NCI-H146 treated with DMSO at 0.1 percent for 48 hours (cell line): ENCODE measurements around the gene AIMP2.
"Not testable (repeated sequence)": the region's sequence is repeated elsewhere in the genome, so short reads cannot be mapped to it uniquely, and the experiment has no call there.

Experiments used
- DNase-seq: peaks from one replicate; lab custom pipeline; 2025; ENCODE audit not compliant: unreplicated experiment; lab: John Stamatoyannopoulos, UW

AIMP2 gene

DNA sequence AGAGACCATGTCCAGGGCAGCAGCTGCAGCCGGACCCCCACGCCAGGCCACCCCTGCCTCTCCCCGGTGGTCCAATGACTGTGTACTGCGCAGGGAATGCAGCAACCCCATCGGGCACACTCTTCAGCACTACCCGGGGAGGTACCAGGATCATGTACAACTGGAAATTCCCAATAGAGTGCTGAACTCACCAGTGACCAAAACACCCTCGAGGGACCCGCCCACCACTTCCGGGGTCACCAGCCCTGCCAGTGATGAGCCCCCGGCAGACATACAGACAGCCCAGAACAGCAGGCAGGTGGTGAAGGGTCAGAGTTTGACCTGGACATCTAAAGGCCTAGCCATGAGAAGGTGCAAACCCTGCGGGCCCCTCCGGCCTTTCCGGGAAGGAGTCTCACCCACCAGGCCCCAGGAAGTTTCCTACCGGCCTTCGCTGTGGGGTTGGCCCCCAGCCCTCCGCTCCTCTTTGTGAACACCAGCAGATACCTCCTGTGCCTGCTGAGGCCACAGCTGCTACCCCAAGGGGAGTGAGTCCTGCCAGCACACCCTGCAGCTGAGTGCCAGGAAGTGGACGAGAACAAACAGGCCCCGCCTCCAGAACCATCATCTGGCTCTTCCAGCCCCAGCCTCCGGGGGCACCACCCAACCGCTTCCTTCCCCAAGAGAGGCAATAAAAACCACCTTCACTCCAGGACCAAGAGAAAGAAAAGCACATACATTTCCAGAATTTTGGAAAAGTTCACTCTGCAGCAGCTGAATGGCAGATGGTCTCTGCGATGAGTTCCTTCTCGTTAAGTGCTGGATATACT, 17.1 kb downstream of the AIMP2 start:
- DNase-seq, result no peak

DNA sequence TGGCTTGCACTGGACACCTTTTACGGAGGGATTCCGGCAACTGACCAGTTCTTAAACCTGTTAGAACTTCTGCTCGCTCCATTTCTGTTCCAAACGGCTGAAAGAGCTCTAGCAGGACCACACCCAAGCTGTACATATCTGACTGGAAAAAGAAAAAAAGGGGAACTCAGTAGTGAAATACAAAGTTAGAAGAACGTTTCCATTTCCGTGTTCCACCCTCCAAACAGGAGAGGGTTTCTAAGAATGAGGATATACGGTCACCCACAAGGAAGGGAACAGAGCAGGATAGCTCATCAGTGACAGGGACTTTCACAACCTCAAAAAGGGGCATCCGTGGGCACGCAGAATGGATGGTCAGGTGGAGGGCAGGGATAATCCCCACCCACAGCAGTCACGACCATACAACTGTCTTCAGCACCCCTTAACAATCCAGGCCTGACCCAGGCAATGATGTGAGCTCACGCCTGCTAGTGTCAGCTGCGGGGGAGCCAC, 17.8 kb downstream of the AIMP2 start:
- DNase-seq, result no peak

DNA sequence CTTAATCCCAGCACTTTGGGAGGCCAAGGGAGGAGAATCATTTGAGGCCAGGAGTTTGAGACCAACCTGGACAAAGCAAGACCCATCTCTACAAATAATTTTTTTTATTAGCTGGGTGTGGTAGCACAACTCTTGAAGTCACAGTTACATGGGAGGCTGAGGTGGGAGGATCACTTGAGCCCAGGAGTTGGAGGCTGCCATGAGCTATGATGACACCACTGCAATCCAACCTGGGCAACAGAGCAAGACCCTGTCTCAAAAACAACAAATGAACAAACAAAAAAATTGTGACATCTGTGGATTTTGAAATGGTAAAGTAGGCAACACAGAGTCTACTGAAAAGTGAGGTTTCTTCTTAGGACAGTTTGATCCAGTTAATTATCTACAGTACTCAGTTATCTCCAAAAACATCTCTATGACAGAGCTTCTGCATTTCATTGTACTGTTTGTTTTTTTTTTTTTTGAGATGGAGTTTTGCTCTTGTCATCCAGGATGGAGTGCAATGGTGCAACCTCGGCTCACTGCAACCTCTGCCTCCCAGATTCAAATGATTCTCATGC, 18.8 kb downstream of the AIMP2 start:
- DNase-seq, result no peak

DNA sequence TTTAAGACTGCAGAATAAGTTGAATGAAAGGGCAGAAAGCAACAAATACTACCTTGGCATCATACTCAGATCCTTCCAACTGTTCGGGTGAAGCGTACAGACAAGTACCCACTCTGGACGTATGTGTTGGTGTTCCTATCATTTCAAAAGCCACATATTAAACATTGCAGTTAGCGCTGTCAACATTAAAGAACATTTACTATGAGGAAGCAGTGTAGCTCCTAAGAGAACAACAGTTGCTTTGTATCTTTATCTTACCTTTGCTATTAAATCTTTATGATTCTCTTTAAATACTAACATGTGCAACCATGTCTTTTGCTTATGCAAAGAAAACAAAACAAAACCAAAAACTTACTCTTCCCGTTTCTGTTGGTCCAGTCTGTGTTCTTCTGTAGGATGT, 19.5 kb downstream of the AIMP2 start:
- DNase-seq, result no peak

DNA sequence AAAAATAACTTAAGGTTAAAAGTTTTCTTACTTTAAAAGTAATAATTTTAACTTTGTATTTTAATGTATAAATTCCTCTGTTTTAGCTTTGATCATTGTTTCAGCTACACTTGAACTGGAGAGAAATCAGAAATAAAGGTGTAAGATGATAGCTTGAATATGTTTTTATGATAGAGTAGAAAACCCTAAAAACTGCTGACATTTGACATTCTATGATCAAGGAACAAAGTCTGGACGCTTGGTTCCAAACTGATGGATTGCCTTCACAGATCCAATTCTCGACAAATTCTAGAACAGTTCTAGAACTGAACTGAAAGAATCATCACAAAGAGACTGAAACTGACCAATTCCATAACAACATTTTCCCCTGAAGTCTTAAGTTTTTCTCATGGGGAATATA, 21.9 kb downstream of the AIMP2 start, which contains the start of gene ANKRD61:
Gene ANKRD61, plus strand, starts transcription at position 389 of the 400 bp plus-strand sequence. Its CDS starts 0 bp downstream, at position 389.
- no peak for DNase-seq

DNA sequence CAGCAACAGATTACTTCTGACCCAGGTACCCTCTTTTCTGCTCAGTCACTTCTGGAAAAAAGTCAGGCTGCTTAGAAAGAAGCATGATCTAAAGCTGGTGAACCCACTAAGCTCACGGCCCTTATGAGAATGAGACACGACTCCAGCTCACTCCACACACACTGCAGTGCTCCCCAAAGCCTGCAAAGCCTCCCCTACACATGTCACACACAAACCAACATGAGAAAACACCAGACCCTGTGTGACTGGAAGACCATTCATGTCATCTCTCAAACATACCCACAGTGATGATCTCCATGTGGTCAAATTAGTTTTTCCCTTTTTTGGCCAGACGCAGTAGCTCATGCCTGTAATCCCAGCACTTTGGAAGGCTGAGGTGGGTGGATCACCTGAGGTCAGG, 22.5 kb downstream of the AIMP2 start:
- no peak for DNase-seq

DNA sequence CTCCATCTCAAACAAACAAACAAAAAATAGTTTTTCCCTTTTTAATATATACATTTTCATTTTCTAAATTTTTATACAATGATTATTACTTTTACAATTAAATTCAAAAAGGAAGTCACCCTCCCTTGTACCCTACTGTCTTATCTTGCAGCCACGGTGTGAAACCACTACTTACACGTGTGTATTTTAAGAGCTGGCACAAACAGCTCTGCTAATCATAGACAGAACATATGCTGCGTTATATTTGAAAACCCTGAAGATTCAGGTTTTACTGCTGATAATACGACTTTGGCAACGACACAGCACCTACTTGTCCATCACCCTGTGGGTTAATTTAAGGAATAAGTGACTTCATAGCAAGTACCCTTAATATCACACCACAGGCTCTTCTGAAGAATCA, 23.1 kb downstream of the AIMP2 start:
- DNase-seq, result no peak

DNA sequence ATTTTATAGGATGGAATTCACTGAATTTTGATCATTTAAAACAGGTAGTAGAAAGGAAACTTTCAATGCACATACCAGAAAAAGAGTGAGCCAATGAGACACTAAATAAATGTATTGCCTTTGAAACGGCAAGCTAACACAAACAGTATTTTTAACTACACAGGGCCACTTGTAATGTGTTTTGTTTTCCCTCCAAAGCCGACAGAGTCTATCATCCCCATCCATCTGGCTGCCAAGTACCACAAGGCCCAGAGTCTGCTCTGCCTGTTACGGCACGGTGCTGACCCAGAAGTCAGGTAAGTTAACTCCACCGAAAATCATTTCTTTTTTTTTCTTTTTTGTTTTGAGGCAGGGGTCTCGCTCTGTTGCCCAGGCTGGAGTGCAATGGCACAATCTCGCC, 23.6 kb downstream of the AIMP2 start:
- no peak for DNase-seq

DNA sequence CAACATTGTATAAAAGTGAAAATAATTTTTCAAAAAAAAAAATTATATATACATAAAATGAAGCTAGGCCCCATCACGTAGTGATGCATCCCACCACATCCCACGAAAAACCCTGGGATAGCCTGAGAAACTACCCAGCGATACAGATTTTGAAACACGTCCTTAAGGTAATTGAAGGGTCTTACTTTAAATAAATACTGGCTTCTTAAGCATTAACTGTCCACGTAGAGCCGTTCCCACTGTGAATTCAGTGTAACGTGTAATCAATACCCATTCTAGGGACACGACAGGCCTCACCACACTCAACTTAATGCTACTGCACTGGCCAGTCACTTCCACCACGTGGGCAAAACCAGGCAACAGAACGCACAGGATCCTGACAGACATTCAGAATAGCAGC, 26.1 kb downstream of the AIMP2 start:
- DNase-seq, result no peak

DNA sequence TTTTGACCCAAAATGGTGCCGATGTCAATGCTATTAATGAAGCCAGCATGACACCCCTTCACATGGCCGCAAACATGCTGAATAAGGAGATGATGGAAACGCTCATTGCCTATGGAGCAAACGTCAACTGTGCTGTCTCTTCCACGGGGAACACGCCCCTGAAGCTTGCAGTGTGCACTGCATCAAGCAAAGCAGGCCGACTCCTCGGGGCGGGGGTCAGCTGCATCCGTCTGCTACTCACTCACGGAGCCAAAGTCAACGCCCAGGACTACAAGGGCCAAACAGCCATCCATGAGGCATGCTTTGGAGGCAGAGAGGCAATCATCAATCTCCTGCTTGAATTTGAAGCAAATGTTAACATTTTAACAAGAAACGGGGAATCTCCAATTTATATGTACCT, 26.6 kb downstream of the AIMP2 start:
- no peak for DNase-seq

DNA sequence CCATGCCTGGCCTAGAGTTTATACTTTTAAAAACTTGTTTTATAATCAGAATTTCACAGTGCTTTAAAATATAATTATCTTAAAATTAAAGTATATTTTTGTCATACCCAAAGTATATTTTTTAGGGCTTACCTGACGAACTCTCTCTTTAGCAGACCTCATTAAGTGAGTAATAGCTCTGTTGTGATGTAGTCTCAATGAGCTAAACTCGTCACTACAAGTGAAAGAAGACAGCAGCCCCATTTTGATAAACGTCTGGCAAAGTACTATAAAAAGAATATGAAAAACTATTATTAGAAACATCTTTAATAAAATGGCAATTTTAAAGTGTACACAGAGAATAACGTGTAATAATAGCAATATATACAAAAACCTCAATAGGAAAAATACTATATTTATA, 40.7 kb downstream of the AIMP2 start:
- DNase-seq, result no peak

DNA sequence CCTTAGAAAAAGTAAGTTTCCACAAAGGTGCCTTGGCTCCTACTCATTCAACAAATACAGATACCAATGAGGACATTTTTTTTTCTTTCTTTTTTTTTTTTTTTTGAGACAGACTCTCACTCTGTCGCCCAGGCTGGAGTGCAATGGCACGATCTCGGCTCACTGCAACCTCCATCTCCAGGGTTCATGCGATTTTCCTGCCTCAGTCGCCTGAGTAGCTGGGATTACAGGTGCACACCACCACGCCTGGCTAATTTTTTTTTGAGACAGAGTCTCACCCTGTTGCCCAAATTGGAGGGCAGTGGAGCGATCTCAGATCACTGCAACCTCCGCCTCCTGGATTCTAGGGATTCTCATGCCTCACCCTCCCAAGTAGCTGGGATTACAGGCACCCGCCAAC, 42.1 kb downstream of the AIMP2 start:
- not testable (repeated sequence) for DNase-seq

DNA sequence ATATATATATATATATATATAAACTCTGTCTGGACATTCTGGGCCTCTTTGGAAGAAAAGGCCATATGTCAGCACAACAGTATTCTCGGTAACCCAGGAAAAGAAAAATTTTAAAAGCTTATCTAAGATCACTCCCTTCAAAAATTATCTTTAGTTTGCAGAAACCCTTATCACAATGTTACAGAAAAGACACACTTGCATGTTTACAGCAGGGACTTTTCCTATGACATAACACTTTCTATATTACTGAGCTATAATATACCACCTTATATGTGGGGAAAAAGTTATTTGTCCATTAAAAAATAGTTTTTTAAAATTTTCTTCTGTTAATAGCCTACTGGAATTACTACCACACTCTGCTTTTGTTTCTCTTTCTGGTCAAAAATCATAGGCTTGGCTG, 47.5 kb downstream of the AIMP2 start:
- DNase-seq, result no peak

DNA sequence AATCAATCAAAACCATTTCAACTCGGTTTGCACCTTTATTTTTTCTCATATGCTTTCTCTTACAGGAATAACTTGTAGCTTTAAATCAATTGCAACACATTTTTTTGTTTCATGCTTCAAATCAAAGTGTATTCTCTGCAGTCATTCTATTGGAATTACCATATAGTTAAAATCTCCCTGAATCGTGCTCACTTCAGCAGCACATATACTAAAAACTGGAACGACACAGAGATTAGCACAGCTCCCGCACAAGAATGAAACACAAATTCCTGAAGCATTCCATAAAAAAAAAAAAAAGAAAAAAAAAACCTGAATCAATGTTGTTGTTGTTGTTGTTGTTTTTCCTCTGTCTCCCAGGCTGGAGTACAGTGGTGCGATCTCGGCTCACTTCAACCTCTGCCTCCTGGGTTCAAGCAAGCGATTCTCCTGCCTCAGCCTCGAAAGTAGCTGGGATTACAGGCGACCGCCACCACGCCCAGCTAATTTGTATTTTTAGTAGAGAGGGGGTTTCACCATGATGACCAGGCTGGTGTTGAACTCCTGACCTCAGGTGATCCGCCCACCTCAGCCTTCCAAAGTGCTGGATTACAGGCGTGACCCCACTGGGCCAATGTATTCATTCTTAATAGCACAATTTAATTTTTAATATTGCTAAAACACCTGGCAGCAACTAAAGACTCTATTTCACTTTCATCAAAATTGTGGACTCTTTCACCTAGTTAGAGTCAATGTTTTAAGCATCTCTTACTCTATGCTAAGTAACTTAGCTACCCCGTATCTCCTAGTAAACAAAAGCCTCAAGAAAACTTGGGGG, 48.5 kb downstream of the AIMP2 start:
- no peak for DNase-seq

DNA sequence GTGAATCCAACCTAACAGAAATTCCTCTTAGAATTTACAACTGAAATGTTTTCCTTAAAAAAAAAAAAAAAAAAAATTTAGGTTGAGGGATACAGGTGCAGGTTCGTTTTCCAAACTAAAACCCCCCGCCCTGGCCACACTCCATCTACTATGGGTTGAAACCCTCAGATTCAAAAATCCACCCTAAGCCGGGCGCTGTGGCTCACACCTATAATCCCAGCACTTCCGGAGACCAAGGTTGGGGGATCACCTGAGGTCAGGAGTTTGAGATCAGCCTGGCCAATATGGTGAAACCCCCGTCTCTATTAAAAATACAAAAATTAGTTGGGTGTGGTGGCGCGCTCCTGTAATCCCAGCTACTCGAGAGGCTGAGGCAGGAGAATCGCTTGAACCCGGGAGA, 50.9 kb downstream of the AIMP2 start:
- DNase-seq, result not testable (repeated sequence)

DNA sequence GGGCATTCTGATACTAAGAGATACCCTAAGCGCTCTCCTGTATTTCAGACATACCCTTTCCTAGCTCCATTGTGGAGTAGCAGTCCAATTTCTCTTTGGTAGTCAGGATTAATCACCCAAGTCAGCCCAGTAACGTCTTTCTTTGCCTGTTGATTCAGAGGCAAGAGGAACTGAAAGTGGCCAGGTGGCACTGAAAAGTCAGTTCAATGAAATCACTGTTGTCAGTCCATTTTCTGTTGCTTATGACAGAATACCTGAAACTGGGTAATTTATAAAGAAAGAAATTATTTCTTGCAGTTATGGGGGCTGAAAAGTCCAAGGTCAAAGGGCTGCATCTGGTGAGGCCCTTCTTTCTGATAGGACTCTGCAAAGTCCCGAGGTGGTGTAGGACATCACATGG, 62.3 kb downstream of the AIMP2 start:
- no peak for DNase-seq
